Mesenteric fat pad (tissue), 1 donor: ENCODE results near the gene FAM210B. TPM values are rescaled to one million over a fixed set of nuclear protein-coding genes. Genes with fewer than 3 reads are reported as not detected.
A peak's percentile ranks its signal among the peaks of the same experiment; 100 is the strongest.
"Not testable (repeated sequence)": the region's sequence is repeated elsewhere in the genome, so short reads cannot be mapped to it uniquely, and the experiment has no call there.

Experiments used
- DNase-seq: peaks from one replicate; pipeline ENCODE4 v3.0.0-alpha.2; 2020; ENCODE audit warnings: low spot score
- long read RNA-seq: library from polyadenylated mRNA; unstranded; transcript quantifications from one replicate; pipeline ENCODE4 v2.0.0, GENCODE V29; 2020
- total RNA-seq: library from RNA; stranded (reverse); fragmentation: NEBNext Ultra II Directional; extraction: Animal tissue kit (Norgen Biotek cat#: 25700); gene quantifications from one replicate; pipeline ENCODE4 v1.2.1, GENCODE V29; 2021
- donor health status: DM: yes; HTN: yes; CAD: no.

Gene FAM210B
- 48.3 TPM for total RNA-seq
- long read RNA-seq, partial matches to known transcripts, result 0 of 22 reads
- long read RNA-seq, other reads (novel, unspliced or antisense), result 21 of 22 reads

DNA sequence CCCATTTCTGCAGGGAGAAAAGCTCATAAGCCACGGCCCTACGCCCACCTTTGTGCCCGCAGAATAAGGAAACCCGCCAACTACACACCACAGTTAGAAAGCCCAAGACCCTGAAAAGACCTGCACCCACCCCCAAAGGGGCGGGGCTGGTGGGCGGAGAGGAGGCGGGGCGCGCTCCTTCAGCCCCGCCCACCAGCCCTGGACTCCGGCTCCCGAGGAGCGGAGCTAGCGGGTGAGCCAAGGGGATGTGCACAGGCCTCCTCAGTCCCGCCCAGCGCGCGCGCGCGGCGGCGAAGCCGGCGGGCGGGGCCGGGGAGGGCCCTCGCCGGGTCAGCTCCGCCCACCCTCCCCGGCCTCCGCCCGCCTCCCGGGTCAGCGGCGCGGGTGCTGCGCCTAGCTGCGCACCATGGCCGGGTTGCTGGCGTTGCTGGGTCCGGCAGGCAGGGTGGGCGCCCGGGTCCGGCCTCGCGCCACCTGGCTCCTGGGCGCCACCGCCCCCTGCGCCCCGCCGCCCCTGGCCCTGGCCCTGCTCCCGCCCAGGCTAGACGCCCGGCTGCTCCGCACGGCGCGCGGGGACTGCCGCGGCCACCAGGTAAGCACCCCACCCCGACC is at the start of gene FAM210B:
Gene FAM210B (plus strand): TSS at position 375 of the 612 bp plus-strand sequence. CDS start 32 bp downstream, at position 407.
- DNase-seq, result peak; percentile 94

- DNase-seq, result no peak
These were observed 42.7 kb upstream of the FAM210B start for GRCh38 chr20:56316051-56316450.

DNA sequence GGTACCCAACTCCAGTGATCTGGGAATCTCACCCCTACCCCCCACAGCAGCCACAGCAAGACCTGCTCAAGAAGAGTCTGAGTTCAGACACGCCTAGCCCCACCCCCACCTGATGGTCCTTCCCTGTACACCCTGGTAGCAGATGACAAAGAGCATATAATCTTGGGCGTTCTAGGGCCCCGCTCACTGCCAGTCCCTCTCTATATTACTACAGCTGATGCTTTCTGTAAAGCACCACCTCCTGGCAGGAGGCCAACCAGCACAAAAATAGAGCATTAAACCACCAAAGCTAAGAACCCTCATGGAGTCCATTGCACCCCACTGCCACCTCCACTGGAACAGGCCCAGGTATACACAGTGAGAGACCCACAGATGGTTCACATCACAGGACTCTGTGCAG is 42.3 kb upstream of the FAM210B start:
- no peak for DNase-seq

GRCh38 chr20:56322681-56323080 is 36.1 kb upstream of the FAM210B start:
- DNase-seq, result no peak

DNA sequence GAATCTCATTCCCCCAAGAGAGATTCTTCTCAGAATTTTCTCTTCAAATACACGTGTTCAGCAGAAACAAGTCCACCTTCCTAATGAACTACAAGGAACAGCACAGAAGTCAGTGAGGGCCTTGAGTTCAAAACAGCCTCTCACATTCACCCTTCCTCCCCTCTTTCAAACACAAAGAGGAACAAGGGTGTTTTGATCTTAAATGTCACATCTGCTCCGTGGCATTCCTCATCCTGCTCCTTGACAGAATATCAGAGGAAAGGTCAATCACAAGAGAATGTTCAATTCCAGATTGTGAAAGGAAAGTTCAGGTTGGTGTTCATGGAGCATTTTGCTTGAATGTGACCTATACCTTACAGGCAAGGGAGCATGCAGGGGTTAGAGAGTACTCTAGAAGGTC is 35.6 kb upstream of the FAM210B start:
- no peak for DNase-seq

- no peak for DNase-seq
These were observed 35.1 kb upstream of the FAM210B start for GRCh38 chr20:56323656-56324055.

- no peak for DNase-seq
These were observed 34.0 kb upstream of the FAM210B start for GRCh38 chr20:56324806-56325205.

DNA sequence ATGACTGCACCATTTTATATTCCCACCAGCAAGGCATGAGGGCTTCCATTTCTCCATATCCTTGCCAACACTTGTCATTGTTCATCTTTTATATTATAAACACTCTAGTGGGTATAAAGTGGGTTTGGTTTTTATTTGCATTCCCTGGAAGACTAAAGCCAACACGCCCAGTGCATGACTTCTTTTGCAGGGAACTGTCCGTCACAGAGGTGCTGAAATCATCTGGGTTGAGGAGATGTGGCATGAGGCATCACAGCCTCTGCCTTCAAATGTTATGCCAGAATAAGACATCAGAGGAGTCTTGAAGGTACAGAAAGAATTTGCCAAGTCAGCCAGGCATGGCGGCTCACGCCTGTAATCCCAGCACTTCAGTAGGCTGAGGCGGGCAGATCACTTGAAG is 29.9 kb upstream of the FAM210B start:
- DNase-seq, result no peak

DNA sequence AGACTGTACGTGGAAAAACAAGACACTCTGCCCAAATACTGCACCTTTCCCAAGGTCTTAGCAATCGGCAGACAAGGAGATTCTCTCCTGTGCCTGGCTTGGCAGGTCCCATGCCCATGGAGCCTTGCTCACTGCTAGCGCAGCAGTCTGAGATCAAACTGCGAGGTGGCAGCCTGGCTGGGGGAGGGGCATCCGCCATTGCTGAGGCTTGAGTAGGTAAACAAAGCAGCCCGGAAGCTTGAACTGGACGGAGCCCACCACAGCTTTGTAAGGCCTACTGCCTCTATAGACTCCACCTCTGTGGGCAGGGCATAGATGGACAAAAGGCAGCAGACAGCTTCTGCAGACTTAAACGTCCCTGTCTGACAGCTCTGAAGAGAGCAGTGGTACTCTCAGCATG is 22.1 kb upstream of the FAM210B start:
- not testable (repeated sequence) for DNase-seq

- no peak for DNase-seq
These were observed 16.0 kb upstream of the FAM210B start for GRCh38 chr20:56342783-56343182.

- no peak for DNase-seq
These were observed 14.9 kb upstream of the FAM210B start for GRCh38 chr20:56343861-56344381.

DNA sequence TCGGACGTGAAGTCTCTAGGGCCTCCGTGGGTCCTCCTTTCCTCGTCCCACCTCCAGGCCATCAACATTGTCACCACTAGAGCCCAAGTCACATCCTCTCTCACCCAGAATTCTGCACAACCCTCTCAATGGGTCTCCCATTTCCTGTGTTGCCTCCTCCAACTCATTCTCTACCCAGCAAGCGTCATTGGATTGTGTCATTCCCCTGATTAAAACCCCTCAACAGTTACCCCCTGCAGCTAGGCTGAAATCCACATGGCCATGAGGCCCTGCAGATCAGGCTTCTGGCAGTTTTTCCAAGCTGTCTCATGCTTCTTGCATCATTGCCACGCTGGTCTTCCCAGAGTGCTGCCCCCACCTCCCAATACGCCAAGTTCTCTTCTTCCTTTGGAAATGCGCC is 12.9 kb upstream of the FAM210B start:
- DNase-seq, result no peak

GRCh38 chr20:56347628-56348304 is 11.0 kb upstream of the FAM210B start:
- DNase-seq, result no peak

- no peak for DNase-seq
These were observed 10.5 kb upstream of the FAM210B start for GRCh38 chr20:56348305-56348693.

DNA sequence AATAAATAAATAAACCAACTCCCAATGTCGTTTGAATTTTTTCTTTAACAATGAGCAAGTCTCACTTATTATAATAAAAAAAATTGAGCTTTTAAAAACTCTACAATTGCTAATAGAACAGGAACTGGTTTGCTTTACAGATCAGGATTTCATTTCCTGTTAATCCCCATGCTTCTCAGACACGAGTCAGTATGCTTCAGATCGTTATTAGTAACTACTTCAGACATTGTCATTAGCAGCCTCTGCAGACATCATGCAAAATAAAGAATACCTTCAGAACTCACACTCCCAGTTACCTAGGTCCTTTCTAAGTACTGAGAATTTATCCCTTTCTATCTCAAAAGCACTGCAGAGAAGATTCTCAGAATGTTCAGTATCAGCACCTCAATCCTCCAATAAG is 10.0 kb upstream of the FAM210B start:
- DNase-seq, result no peak

DNA sequence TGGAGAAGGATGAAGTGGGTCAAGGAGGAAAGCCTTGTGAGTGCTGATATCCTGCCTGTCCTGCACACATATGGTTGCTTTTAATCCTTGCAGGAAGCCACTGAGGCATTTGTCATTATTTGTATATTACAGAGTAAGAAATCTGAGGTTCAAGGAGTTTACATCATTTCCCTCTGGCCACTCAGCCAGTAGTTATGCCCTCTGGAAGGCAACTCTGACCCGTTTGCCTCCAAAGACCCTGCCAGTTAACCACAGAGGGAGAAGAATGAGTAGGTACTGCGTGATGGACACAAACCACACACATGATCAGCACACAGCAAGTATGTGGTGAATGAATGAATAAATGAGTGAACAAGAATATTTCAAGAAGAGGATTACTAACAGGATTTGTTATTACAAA is 7.9 kb upstream of the FAM210B start:
- no peak for DNase-seq

- DNase-seq, result no peak
These were observed 6.3 kb upstream of the FAM210B start for GRCh38 chr20:56352345-56353055.

- no peak for DNase-seq
These were observed 5.4 kb upstream of the FAM210B start for GRCh38 chr20:56353356-56353755.

GRCh38 chr20:56358070-56358469 is 704 bp upstream of the FAM210B start:
- DNase-seq, result no peak

- no peak for DNase-seq
These were observed 698 bp downstream of the FAM210B start for GRCh38 chr20:56359212-56360132.
